HepG2 (cell line): Measurements from ENCODE around the gene MTHFD2L. TPM values are rescaled to one million over a fixed set of nuclear protein-coding genes. Genes with fewer than 3 reads are reported as not detected.
A peak's percentile ranks its signal among the peaks of the same experiment; 100 is the strongest.

Experiments used
- ELF4 ChIP-seq: sonication (generic); formaldehyde crosslinking; IDR thresholded peaks from 2 replicates; pipeline ENCODE4 v1.5.0; 2020; ENCODE audit warnings: missing genetic modification reagents, mild to moderate bottlenecking, moderate library complexity, borderline replicate concordance
- FLYWCH1 ChIP-seq: sonication (generic); formaldehyde crosslinking; IDR thresholded peaks from 2 replicates; pipeline ENCODE4 v1.8.1; 2023; ENCODE audit warnings: mild to moderate bottlenecking, missing genetic modification reagents
- FOXO1 ChIP-seq: sonication (generic); formaldehyde crosslinking; IDR thresholded peaks from 2 replicates; pipeline ENCODE4 v1.4.0; 2020; ENCODE audit warnings: missing genetic modification reagents
- HIVEP1 ChIP-seq: sonication (generic); formaldehyde crosslinking; IDR thresholded peaks from 2 replicates; pipeline ENCODE4 v1.4.0; 2020; ENCODE audit warnings: mild to moderate bottlenecking, missing genetic modification reagents
- MBD4 ChIP-seq: IDR thresholded peaks from 2 replicates; pipeline ENCODE4 v1.6.1; 2012; ENCODE audit warnings: low read length, inconsistent platforms, borderline replicate concordance
- MTF2 ChIP-seq: sonication (generic); formaldehyde crosslinking; IDR thresholded peaks from 2 replicates; pipeline ENCODE4 v1.5.0; 2020; ENCODE audit warnings: missing genetic modification reagents, borderline replicate concordance
- NCOA1 ChIP-seq: sonication (generic); formaldehyde crosslinking; IDR thresholded peaks from 2 replicates; pipeline ENCODE4 v1.9.0; 2021; ENCODE audit warnings: missing genetic modification reagents
- NFATC3 ChIP-seq: sonication (generic); formaldehyde crosslinking; IDR thresholded peaks from 2 replicates; pipeline ENCODE4 v1.5.1; 2020; ENCODE audit warnings: mild to moderate bottlenecking, missing genetic modification reagents
- PITX1 ChIP-seq: sonication (generic); formaldehyde crosslinking; IDR thresholded peaks from 2 replicates; pipeline ENCODE4 v1.5.1; 2020; ENCODE audit warnings: mild to moderate bottlenecking, missing genetic modification reagents
- POGZ ChIP-seq: sonication (generic); formaldehyde crosslinking; IDR thresholded peaks from 2 replicates; pipeline ENCODE4 v1.4.0; 2020; ENCODE audit warnings: mild to moderate bottlenecking, missing genetic modification reagents
- SMC3 ChIP-seq: IDR thresholded peaks from 2 replicates; pipeline ENCODE4 v1.6.1; 2011; ENCODE audit warnings: low read length, improper control_type of control experiment
- SMYD3 ChIP-seq: sonication (generic); formaldehyde crosslinking; IDR thresholded peaks from 2 replicates; pipeline ENCODE4 v1.8.1; 2023; ENCODE audit warnings: mild to moderate bottlenecking, missing genetic modification reagents
- ZBTB3 ChIP-seq: sonication (generic); formaldehyde crosslinking; IDR thresholded peaks from 2 replicates; pipeline ENCODE4 v1.4.0; 2020; ENCODE audit warnings: low read depth, mild to moderate bottlenecking, moderate library complexity, missing genetic modification reagents, borderline replicate concordance
- ZNF17 ChIP-seq: sonication (generic); formaldehyde crosslinking; IDR thresholded peaks from 2 replicates; pipeline ENCODE4 v1.5.0; 2020; ENCODE audit warnings: mild to moderate bottlenecking, missing genetic modification reagents
- ZNF343 ChIP-seq: sonication (generic); formaldehyde crosslinking; IDR thresholded peaks from 2 replicates; pipeline ENCODE4 v1.4.0; 2020; ENCODE audit warnings: mild to moderate bottlenecking, missing genetic modification reagents
- ZNF816 ChIP-seq: sonication (generic); formaldehyde crosslinking; IDR thresholded peaks from 2 replicates; pipeline ENCODE4 v1.8.0; 2022; ENCODE audit warnings: missing genetic modification reagents, mild to moderate bottlenecking, borderline replicate concordance
- ZNF83 ChIP-seq: sonication (generic); formaldehyde crosslinking; IDR thresholded peaks from 2 replicates; pipeline ENCODE4 v1.4.0; 2020; ENCODE audit warnings: missing genetic modification reagents, mild to moderate bottlenecking, borderline replicate concordance
- ZNF841 ChIP-seq: sonication (generic); formaldehyde crosslinking; IDR thresholded peaks from 2 replicates; pipeline ENCODE4 v1.8.1; 2023; ENCODE audit warnings: missing genetic modification reagents, borderline replicate concordance
- polyA plus RNA-seq, 8 experiments: library from polyadenylated mRNA; depleted of rRNA in 3 of 8; stranded (reverse) in 7 of 8; unstranded in 1 of 8; fragments of >200 nt; fragmentation: Illumina TruSeq in 4 of 8; extraction: Trizol in 4 of 8; gene quantifications; 2 replicates each; pipeline versions ENCODE4 v1.2.1 to v1.2.3, GENCODE V29; 2011 to 2016; ENCODE audit warnings: low read depth in 4 of 8, missing spikeins in 1 of 8, mixed read lengths in 1 of 8; ENCODE audit not compliant: insufficient read depth in 1 of 8
- total RNA-seq, 5 experiments: library from RNA; depleted of rRNA; stranded (reverse); fragments of >200 nt; fragmentation: Illumina TruSeq; extraction: Trizol; gene quantifications; 2 replicates each; pipeline ENCODE4 v1.2.3, GENCODE V29; 2016; ENCODE audit warnings: low read depth in 1 of 5
- TF ChIP-seq, protein P1 (sequence below): sonication (generic); formaldehyde crosslinking; IDR thresholded peaks from 2 replicates; pipeline ENCODE4 v1.5.0; 2020; ENCODE audit warnings: mild to moderate bottlenecking, missing genetic modification reagents
- TF ChIP-seq, protein P2 (sequence below): sonication (generic); formaldehyde crosslinking; IDR thresholded peaks from 2 replicates; pipeline ENCODE4 v1.4.0; 2020; ENCODE audit warnings: mild to moderate bottlenecking, missing genetic modification reagents
- TF ChIP-seq, protein P3 (sequence below): sonication (generic); formaldehyde crosslinking; IDR thresholded peaks from 2 replicates; pipeline ENCODE4 v1.4.0; 2020; ENCODE audit warnings: missing genetic modification reagents
- TF ChIP-seq, protein P4 (sequence below): sonication (generic); formaldehyde crosslinking; IDR thresholded peaks from 2 replicates; pipeline ENCODE4 v1.5.0; 2020; ENCODE audit warnings: mild to moderate bottlenecking, missing genetic modification reagents

MTHFD2L gene
- total and polyA plus RNA-seq, 2 of the 13 experiments (the other 11 are each of a cell fraction or from before 2014, with no cell fraction given) = 10.5 to 14.9 TPM

DNA sequence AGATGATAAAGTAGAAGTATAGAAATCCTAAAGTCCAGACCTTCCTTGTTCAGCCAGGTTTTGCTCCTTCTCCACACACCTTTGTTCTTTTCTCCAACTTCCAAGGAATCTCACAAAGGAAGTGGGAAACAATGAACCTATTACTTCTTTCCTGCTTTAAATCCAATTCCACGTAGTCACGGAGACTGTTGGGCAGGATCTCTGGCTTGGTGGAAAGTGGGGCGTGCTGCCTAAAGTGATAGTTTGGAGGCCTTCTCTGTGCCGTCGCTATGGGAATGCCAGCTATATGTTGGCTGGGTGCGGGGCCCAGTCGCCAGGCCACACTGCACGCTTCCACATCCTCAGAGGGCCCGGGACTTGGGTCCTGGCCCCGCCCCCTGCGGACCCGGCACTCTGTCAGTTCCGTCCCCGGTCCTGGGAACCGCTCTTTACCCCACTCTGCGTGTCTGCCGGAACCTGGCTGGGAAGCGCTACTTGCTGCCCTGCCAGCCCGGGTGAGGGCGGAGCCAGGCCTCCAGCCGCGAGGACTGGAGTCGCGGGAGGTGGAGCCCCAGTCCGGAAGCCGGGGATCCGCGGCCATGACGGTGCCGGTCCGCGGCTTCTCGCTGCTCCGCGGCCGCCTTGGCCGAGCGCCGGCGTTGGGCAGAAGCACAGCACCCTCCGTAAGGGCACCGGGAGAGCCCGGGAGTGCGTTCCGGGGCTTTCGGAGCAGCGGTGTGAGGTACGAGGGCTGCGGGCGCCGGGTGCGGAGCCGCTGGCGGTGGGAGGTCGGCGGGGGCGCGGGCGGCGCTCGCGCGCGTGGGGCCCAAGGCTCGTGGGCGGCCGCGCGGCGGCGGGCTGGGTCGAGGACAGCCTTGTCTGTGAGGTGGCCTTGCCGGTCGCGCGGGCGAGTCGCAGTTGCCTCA lies at the start of gene MTHFD2L (continued):
- TF ChIP-seq, protein P1, sequence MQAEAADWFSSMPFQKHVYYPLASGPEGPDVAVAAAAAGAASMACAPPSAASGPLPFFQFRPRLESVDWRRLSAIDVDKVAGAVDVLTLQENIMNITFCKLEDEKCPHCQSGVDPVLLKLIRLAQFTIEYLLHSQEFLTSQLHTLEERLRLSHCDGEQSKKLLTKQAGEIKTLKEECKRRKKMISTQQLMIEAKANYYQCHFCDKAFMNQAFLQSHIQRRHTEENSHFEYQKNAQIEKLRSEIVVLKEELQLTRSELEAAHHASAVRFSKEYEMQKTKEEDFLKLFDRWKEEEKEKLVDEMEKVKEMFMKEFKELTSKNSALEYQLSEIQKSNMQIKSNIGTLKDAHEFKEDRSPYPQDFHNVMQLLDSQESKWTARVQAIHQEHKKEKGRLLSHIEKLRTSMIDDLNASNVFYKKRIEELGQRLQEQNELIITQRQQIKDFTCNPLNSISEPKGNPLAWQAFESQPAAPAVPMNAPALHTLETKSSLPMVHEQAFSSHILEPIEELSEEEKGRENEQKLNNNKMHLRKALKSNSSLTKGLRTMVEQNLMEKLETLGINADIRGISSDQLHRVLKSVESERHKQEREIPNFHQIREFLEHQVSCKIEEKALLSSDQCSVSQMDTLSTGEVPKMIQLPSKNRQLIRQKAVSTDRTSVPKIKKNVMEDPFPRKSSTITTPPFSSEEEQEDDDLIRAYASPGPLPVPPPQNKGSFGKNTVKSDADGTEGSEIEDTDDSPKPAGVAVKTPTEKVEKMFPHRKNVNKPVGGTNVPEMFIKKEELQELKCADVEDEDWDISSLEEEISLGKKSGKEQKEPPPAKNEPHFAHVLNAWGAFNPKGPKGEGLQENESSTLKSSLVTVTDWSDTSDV (CRISPR knock-in tag) = 0 out of 2 replicates have a peak, but pooled peaks have one; percentile 62
- TF ChIP-seq ZNF83 (CRISPR knock-in tag) (no peak; the same call in 1 of the 2 replicates), MBD4 (no peak), ZNF343 (CRISPR knock-in tag) (0 out of 2 replicates have a peak, but pooled peaks have one; percentile 63), PITX1 (CRISPR knock-in tag) (peak; percentile 71), ZNF841 (0 out of 2 replicates have a peak, but pooled peaks have one; percentile 46), ZNF816 (CRISPR knock-in tag) (peak; percentile 94), POGZ (CRISPR knock-in tag) (peak; percentile 94), MTF2 (CRISPR knock-in tag) (no peak; the same call in 1 of the 2 replicates), NCOA1 (no peak), SMYD3 (CRISPR knock-in tag) (peak; percentile 75), ZNF17 (CRISPR knock-in tag) (no peak), HIVEP1 (CRISPR knock-in tag) (peak; percentile 59; the same call in 1 of the 2 replicates), NFATC3 (no peak; the same call in 1 of the 2 replicates), SMC3 (no peak), ELF4 (CRISPR knock-in tag) (no peak), FOXO1 (CRISPR knock-in tag) (peak; percentile 79), ZBTB3 (no peak; the same call in 1 of the 2 replicates), FLYWCH1 (0 out of 2 replicates have a peak, but pooled peaks have one; percentile 41)
- TF ChIP-seq, protein P2, sequence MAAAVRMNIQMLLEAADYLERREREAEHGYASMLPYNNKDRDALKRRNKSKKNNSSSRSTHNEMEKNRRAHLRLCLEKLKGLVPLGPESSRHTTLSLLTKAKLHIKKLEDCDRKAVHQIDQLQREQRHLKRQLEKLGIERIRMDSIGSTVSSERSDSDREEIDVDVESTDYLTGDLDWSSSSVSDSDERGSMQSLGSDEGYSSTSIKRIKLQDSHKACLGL = peak; percentile 81
- TF ChIP-seq, protein P3, sequence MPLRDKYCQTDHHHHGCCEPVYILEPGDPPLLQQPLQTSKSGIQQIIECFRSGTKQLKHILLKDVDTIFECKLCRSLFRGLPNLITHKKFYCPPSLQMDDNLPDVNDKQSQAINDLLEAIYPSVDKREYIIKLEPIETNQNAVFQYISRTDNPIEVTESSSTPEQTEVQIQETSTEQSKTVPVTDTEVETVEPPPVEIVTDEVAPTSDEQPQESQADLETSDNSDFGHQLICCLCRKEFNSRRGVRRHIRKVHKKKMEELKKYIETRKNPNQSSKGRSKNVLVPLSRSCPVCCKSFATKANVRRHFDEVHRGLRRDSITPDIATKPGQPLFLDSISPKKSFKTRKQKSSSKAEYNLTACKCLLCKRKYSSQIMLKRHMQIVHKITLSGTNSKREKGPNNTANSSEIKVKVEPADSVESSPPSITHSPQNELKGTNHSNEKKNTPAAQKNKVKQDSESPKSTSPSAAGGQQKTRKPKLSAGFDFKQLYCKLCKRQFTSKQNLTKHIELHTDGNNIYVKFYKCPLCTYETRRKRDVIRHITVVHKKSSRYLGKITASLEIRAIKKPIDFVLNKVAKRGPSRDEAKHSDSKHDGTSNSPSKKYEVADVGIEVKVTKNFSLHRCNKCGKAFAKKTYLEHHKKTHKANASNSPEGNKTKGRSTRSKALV (CRISPR knock-in tag) = no peak
- TF ChIP-seq, protein P4, sequence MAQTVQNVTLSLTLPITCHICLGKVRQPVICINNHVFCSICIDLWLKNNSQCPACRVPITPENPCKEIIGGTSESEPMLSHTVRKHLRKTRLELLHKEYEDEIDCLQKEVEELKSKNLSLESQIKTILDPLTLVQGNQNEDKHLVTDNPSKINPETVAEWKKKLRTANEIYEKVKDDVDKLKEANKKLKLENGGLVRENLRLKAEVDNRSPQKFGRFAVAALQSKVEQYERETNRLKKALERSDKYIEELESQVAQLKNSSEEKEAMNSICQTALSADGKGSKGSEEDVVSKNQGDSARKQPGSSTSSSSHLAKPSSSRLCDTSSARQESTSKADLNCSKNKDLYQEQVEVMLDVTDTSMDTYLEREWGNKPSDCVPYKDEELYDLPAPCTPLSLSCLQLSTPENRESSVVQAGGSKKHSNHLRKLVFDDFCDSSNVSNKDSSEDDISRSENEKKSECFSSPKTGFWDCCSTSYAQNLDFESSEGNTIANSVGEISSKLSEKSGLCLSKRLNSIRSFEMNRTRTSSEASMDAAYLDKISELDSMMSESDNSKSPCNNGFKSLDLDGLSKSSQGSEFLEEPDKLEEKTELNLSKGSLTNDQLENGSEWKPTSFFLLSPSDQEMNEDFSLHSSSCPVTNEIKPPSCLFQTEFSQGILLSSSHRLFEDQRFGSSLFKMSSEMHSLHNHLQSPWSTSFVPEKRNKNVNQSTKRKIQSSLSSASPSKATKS = no peak
